HEK293 (cell line): ENCODE data around the gene QRICH1.
A peak's percentile ranks its signal among the peaks of the same experiment; 100 is the strongest.

Experiments used
- EGR2 ChIP-seq: fragments of 450-650 bp; formaldehyde crosslinking; IDR thresholded peaks from 2 replicates; pipeline ENCODE4 v1.5.1; 2016; ENCODE audit warnings: low read depth, missing biosample characterization, missing genetic modification characterization
- MZF1 ChIP-seq: fragments of 450-650 bp; formaldehyde crosslinking; IDR thresholded peaks from 2 replicates; pipeline ENCODE4 v1.5.1; 2017; ENCODE audit warnings: missing biosample characterization, missing genetic modification characterization, borderline replicate concordance
- SP3 ChIP-seq: fragments of 450-650 bp; formaldehyde crosslinking; IDR thresholded peaks from 2 replicates; pipeline ENCODE4 v1.5.1; 2016; ENCODE audit warnings: missing biosample characterization, missing genetic modification characterization
- SP7 ChIP-seq: fragments of 450-650 bp; formaldehyde crosslinking; IDR thresholded peaks from 2 replicates; pipeline ENCODE4 v1.5.1; 2016; ENCODE audit warnings: missing biosample characterization, missing genetic modification characterization
- YY1 ChIP-seq: fragments of 450-650 bp; formaldehyde crosslinking; IDR thresholded peaks from 2 replicates; pipeline ENCODE4 v1.5.1; 2018; ENCODE audit warnings: missing biosample characterization, missing genetic modification characterization
- ZBTB7A ChIP-seq: fragments of 450-650 bp; formaldehyde crosslinking; IDR thresholded peaks from 2 replicates; pipeline ENCODE4 v1.5.1; 2016; ENCODE audit warnings: low read depth, missing biosample characterization, missing genetic modification characterization
- ZNF350 ChIP-seq: fragments of 450-650 bp; formaldehyde crosslinking; IDR thresholded peaks from 2 replicates; pipeline ENCODE4 v1.5.0; 2017; ENCODE audit warnings: missing biosample characterization, mild to moderate bottlenecking, missing genetic modification characterization
- TF ChIP-seq, protein P1 (sequence below): fragments of 450-650 bp; formaldehyde crosslinking; IDR thresholded peaks from 2 replicates; pipeline ENCODE4 v1.5.1; 2016; ENCODE audit warnings: missing biosample characterization, missing genetic modification characterization
- TF ChIP-seq, protein P2 (sequence below): fragments of 450-650 bp; formaldehyde crosslinking; IDR thresholded peaks from 2 replicates; pipeline ENCODE4 v1.5.1; 2017; ENCODE audit warnings: missing biosample characterization, missing genetic modification characterization

DNA sequence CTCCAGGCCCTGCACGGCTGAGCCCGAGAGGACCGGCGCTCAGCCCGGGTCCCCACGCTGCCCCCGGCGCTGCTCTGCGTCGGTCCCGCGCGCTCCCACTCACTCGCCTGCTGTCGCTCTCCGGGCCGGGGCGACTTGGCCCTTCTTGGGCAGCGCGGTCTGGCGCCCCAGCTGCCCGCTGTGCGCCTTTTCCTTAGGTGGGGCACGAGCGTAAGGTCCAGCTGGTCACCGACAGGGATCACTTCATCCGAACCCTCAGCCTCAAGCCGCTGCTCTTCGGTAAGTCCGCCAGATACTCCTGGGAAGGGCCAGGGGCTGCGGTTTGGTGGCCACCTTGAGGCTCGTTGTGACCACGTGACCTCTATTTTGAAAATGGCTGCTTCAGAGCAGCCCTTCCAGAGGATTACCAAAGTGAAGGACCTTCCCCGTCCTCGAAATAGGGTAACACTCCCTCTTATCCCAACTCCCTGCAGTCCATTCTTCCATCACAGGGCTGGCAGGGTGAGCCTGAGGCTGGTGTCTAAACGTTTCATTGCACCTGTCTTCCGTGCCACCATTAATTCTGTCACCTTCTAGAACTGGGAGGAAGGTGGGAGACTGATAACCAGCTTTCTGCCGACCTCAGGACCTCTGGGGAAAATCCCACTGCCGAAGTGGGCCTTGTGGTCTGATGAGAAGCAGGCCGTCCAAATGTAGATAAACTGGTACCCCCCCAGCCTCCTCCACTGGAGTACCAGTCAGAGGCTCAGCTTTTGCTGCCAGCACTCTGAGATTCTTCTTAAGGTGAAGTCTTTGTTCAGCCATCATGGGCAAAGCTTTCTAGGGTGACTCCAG is 103.0 kb downstream of the QRICH1 start:
- TF ChIP-seq, protein P1, sequence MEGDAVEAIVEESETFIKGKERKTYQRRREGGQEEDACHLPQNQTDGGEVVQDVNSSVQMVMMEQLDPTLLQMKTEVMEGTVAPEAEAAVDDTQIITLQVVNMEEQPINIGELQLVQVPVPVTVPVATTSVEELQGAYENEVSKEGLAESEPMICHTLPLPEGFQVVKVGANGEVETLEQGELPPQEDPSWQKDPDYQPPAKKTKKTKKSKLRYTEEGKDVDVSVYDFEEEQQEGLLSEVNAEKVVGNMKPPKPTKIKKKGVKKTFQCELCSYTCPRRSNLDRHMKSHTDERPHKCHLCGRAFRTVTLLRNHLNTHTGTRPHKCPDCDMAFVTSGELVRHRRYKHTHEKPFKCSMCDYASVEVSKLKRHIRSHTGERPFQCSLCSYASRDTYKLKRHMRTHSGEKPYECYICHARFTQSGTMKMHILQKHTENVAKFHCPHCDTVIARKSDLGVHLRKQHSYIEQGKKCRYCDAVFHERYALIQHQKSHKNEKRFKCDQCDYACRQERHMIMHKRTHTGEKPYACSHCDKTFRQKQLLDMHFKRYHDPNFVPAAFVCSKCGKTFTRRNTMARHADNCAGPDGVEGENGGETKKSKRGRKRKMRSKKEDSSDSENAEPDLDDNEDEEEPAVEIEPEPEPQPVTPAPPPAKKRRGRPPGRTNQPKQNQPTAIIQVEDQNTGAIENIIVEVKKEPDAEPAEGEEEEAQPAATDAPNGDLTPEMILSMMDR = no peak
- TF ChIP-seq EGR2 = no peak
- no peak for TF ChIP-seq ZBTB7A (tag by site-specific recombination)
- TF ChIP-seq, protein P2, sequence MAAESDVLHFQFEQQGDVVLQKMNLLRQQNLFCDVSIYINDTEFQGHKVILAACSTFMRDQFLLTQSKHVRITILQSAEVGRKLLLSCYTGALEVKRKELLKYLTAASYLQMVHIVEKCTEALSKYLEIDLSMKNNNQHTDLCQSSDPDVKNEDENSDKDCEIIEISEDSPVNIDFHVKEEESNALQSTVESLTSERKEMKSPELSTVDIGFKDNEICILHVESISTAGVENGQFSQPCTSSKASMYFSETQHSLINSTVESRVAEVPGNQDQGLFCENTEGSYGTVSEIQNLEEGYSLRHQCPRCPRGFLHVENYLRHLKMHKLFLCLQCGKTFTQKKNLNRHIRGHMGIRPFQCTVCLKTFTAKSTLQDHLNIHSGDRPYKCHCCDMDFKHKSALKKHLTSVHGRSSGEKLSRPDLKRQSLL (tag by site-specific recombination) = no peak
- TF ChIP-seq ZNF350 (tag by site-specific recombination) = no peak
- TF ChIP-seq YY1 (tag by site-specific recombination) = peak; percentile 60; the same call in 1 of the 2 replicates
- no peak for TF ChIP-seq SP3 (tag by site-specific recombination)
- TF ChIP-seq MZF1 (tag by site-specific recombination) = no peak
- TF ChIP-seq SP7 (tag by site-specific recombination) = no peak
